ENCODE results near the gene PPIL6.

DNA sequence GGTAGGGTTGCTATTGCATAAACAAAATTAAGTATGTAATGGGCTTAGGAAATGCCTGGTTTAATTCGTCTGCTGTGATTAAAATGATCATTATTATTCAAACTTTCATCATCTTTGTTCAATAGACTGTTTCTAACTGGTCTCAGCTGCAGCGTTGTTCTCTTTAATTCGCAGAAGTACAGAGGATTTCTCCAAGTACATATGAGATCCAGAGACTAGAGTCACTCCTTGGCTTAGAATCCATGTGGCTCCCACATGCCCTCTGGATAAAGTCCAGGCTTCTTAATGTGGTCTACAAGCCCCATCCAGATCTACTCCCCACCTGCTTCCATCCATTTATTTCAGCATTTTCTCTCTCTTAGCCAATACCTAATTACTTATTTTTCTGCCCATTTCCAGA is 43.7 kb upstream of the PPIL6 start:
- TF ChIP-seq POLR2AphosphoS5 (IDR thresholded peaks at IDR 0.05; ENCODE audit: low read depth, low read length), result no peak
- no peak for TF ChIP-seq TAF1 (IDR thresholded peaks at IDR 0.05; ENCODE audit: borderline replicate concordance, insufficient read depth, low read length)
